OCI-LY3 (cell line): ENCODE data around the gene IFNG.

Experiments
- H2AFZ ChIP-seq: fragments of 200-600, 300-600 bp; shearing (Covaris generic); 2 replicates; pipeline ENCODE4 v1.6.0; 2014; ENCODE audit warnings: antibody characterized with exemption, low read depth, low read length
- H3K27ac ChIP-seq: fragments of 200-600, 300-600 bp; sonication (generic); 2 replicates; pipeline ENCODE4 v1.5.1; 2014; ENCODE audit warnings: mild to moderate bottlenecking, low read length, moderate library complexity, mixed read lengths
- H3K27me3 ChIP-seq: fragments of 200-600, 300-600 bp; sonication (generic); 2 replicates; pipeline ENCODE4 v1.6.1; 2014; ENCODE audit warnings: low read depth, low read length, mixed read lengths
- H3K36me3 ChIP-seq: fragments of 200-600, 300-600 bp; sonication (generic); replicated peaks from 2 replicates; pipeline ENCODE3; 2014; ENCODE audit warnings: low read depth, low read length, mixed read lengths
- H3K4me1 ChIP-seq: fragments of 300-600, 200-600 bp; sonication (generic); 2 replicates; pipeline ENCODE4 v1.6.1; 2014; ENCODE audit warnings: low read length, mixed read lengths
- H3K4me2 ChIP-seq: fragments of 200-600, 300-600 bp; sonication (generic); 2 replicates; pipeline ENCODE4 v1.6.1; 2014; ENCODE audit warnings: low read length, mixed read lengths
- H3K4me3 ChIP-seq: fragments of 300-600, 200-600 bp; sonication (generic); 2 replicates; pipeline ENCODE4 v1.5.1; 2014; ENCODE audit warnings: antibody characterized with exemption, mild to moderate bottlenecking, low read length, moderate library complexity
- H3K79me2 ChIP-seq: fragments of 300-600, 200-600 bp; shearing (Covaris generic); 2 replicates; pipeline ENCODE4 v1.6.1; 2014; ENCODE audit warnings: mild to moderate bottlenecking, low read length, mixed read lengths
- H3K9ac ChIP-seq: fragments of 300-600, 200-600 bp; shearing (Covaris generic); 2 replicates; pipeline ENCODE4 v1.6.0; 2014; ENCODE audit warnings: mild to moderate bottlenecking, low read length, moderate library complexity
- H3K9me3 ChIP-seq: fragments of 200-600, 300-600 bp; shearing (Covaris generic); 2 replicates; pipeline ENCODE4 v1.6.1; 2014; ENCODE audit warnings: low read length, mixed read lengths; ENCODE audit not compliant: insufficient read depth
- H4K20me1 ChIP-seq: fragments of 200-600, 300-600 bp; sonication (generic); 2 replicates; pipeline ENCODE4 v1.6.1; 2016; ENCODE audit warnings: low read length, mixed read lengths; ENCODE audit not compliant: insufficient read depth
- EZH2phosphoT487 ChIP-seq: fragments of 200-600 bp; shearing (Covaris generic); IDR thresholded peaks from 2 replicates; pipeline ENCODE4 v1.6.1; 2018; ENCODE audit warnings: antibody characterized with exemption, mixed run types, low read depth
- TF ChIP-seq, protein P1 (sequence below): fragments of 200-600, 300-600 bp; sonication (generic); IDR thresholded peaks from 2 replicates; pipeline ENCODE4 v1.5.1; 2014; ENCODE audit warnings: antibody characterized with exemption, low read length, low read depth

Gene IFNG

DNA sequence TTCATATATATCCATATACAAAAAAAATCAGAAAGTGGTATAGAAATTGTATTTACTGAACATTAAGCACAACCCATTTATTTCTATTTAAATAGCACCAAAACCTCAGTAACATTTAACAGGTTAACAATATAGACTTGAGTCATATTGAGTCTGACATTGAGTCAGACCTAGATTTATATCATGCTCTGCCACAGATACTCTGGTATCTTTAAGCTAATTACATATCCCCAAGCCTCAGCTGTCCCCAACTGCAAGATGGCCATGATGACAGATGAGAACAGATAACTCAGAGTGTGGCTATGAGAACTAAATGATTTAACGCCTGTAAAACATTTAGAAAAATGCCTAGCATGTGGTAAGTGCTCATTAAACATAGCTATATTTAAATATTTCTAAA is 40.3 kb downstream of the IFNG start:
- Histone ChIP-seq H3K4me3 (no peak overlapping the region), H3K27ac (no peak overlapping the region), H3K79me2 (no peaks in the 10 kb centered on the region), H3K4me2 (no peak overlapping the region), H2AFZ (no peak overlapping the region), H3K27me3 (peaks cover 2% of the 10 kb centered on the region; the same call in 1 of the 2 replicates), H3K9me3 (no peaks in the 10 kb centered on the region), H3K36me3 (no peaks in the 10 kb centered on the region), H4K20me1 (no peaks in the 10 kb centered on the region), H3K9ac (no peak overlapping the region), H3K4me1 (peaks cover 9% of the 10 kb centered on the region; the same call in 1 of the 2 replicates)
- TF ChIP-seq, protein P1, sequence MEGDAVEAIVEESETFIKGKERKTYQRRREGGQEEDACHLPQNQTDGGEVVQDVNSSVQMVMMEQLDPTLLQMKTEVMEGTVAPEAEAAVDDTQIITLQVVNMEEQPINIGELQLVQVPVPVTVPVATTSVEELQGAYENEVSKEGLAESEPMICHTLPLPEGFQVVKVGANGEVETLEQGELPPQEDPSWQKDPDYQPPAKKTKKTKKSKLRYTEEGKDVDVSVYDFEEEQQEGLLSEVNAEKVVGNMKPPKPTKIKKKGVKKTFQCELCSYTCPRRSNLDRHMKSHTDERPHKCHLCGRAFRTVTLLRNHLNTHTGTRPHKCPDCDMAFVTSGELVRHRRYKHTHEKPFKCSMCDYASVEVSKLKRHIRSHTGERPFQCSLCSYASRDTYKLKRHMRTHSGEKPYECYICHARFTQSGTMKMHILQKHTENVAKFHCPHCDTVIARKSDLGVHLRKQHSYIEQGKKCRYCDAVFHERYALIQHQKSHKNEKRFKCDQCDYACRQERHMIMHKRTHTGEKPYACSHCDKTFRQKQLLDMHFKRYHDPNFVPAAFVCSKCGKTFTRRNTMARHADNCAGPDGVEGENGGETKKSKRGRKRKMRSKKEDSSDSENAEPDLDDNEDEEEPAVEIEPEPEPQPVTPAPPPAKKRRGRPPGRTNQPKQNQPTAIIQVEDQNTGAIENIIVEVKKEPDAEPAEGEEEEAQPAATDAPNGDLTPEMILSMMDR: no peak
- TF ChIP-seq EZH2phosphoT487: no peak

DNA sequence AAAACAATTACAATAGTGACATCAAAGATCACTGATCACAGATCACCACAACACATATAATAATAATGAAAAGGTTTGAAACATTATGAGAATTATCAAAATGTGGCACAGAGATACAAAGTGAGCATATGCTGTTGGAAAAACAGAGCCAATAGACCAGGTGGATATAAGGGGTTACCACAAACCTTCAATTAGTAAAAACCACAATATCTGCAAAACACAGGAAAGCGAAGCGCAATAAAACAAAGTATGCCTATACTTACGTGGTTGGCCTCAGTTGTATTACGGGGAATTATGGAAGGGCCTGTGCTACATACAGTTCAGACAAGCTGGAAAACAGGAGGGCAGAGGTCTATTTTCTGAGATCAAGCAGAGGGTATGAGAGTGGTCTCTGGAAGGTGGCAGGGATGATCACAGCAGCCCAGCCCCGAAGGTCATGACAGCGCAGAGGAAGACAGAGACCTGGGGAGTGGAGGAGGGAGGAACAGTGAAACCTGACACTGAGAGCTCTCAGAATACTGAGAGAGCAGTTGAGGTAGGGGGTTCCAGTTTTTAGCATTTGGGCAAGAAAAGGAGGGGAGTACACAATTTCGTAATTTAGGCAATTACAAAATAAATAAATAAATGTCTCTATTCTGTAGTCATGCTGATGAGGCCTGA is 41.3 kb downstream of the IFNG start:
- peaks cover 9% of the 10 kb centered on the region; the same call in 1 of the 2 replicates for H3K4me1 ChIP-seq
- H3K27me3 ChIP-seq: peaks cover 2% of the 10 kb centered on the region; the same call in 1 of the 2 replicates
- no peaks in the 10 kb centered on the region for H4K20me1 ChIP-seq
- H3K4me2 ChIP-seq: no peak overlapping the region
- H3K9me3 ChIP-seq: no peaks in the 10 kb centered on the region
- TF ChIP-seq, protein P1: no peak
- no peak for TF ChIP-seq EZH2phosphoT487
- H3K4me3 ChIP-seq: no peak overlapping the region
- H2AFZ ChIP-seq: no peak overlapping the region
- no peak overlapping the region for H3K9ac ChIP-seq
- H3K36me3 ChIP-seq: no peaks in the 10 kb centered on the region
- no peaks in the 10 kb centered on the region for H3K79me2 ChIP-seq
- H3K27ac ChIP-seq: no peak overlapping the region

DNA sequence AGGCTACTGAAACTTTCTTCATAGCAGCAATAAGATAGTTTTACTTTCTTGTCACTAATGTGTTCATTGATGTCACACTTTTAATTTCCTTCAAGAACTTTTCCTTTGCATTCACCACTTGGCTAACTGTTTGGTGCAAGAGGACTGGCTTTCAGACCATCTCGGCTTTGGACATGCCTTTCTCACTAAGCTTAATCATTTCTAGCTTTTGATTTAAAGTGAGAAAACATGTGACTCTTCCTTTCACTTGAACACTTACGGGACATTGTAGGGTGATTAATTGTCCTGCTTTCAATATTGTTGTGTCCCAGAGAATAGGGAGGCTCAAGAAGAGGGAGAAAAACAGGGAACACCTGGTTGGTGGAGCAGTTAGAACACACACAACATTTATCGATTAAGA is 41.9 kb downstream of the IFNG start:
- peaks cover 2% of the 10 kb centered on the region; the same call in 1 of the 2 replicates for H3K27me3 ChIP-seq
- no peaks in the 10 kb centered on the region for H3K36me3 ChIP-seq
- H3K27ac ChIP-seq: no peak overlapping the region
- no peak overlapping the region for H2AFZ ChIP-seq
- H3K9me3 ChIP-seq: no peaks in the 10 kb centered on the region
- TF ChIP-seq, protein P1: no peak
- TF ChIP-seq EZH2phosphoT487: no peak
- H3K4me1 ChIP-seq: peaks cover 9% of the 10 kb centered on the region; the same call in 1 of the 2 replicates
- no peaks in the 10 kb centered on the region for H4K20me1 ChIP-seq
- H3K4me3 ChIP-seq: no peak overlapping the region
- no peak overlapping the region for H3K9ac ChIP-seq
- no peaks in the 10 kb centered on the region for H3K79me2 ChIP-seq
- H3K4me2 ChIP-seq: no peak overlapping the region

DNA sequence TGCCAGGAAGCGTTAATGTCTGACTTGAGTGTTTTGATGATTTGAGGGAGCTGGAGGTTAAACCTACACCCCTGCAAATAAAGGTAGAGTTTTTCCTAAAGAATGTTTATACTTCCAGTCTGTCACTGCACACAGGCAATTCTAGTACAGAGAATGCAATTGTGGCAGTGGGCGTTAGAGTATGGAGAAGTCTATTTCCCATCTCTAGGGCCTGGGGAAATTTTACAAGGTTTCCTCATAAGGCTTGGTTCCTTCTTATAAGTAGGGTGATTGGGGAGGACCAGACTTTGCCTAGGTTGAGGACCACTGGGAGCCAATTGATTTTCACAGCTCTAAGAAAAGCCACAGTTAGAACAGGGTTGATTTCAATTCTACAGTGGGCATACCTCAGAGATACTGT is 44.3 kb downstream of the IFNG start:
- TF ChIP-seq, protein P1: no peak
- no peak for TF ChIP-seq EZH2phosphoT487
- Histone ChIP-seq H3K36me3 (no peaks in the 10 kb centered on the region), H3K4me1 (peaks cover 9% of the 10 kb centered on the region; the same call in 1 of the 2 replicates), H3K79me2 (no peaks in the 10 kb centered on the region), H3K4me3 (no peak overlapping the region), H3K9me3 (no peaks in the 10 kb centered on the region), H3K4me2 (no peak overlapping the region), H2AFZ (no peak overlapping the region), H3K27ac (no peak overlapping the region), H3K27me3 (peaks cover 2% of the 10 kb centered on the region; the same call in 1 of the 2 replicates), H3K9ac (no peak overlapping the region), H4K20me1 (no peaks in the 10 kb centered on the region)
